ENCODE measurements around the gene ZFP62. TPM values are rescaled to one million over a fixed set of nuclear protein-coding genes. Genes with fewer than 3 reads are reported as not detected.

Gene ZFP62
- total and polyA plus RNA-seq, 2 of the 8 experiments (the other 6 are each of a cell fraction or from before 2014, with no cell fraction given), result 9.3 to 38.5 TPM

GRCh38 chr5:180810210-180810958 is 50.7 kb downstream of the ZFP62 start (continued):
- TF ChIP-seq, protein P1, sequence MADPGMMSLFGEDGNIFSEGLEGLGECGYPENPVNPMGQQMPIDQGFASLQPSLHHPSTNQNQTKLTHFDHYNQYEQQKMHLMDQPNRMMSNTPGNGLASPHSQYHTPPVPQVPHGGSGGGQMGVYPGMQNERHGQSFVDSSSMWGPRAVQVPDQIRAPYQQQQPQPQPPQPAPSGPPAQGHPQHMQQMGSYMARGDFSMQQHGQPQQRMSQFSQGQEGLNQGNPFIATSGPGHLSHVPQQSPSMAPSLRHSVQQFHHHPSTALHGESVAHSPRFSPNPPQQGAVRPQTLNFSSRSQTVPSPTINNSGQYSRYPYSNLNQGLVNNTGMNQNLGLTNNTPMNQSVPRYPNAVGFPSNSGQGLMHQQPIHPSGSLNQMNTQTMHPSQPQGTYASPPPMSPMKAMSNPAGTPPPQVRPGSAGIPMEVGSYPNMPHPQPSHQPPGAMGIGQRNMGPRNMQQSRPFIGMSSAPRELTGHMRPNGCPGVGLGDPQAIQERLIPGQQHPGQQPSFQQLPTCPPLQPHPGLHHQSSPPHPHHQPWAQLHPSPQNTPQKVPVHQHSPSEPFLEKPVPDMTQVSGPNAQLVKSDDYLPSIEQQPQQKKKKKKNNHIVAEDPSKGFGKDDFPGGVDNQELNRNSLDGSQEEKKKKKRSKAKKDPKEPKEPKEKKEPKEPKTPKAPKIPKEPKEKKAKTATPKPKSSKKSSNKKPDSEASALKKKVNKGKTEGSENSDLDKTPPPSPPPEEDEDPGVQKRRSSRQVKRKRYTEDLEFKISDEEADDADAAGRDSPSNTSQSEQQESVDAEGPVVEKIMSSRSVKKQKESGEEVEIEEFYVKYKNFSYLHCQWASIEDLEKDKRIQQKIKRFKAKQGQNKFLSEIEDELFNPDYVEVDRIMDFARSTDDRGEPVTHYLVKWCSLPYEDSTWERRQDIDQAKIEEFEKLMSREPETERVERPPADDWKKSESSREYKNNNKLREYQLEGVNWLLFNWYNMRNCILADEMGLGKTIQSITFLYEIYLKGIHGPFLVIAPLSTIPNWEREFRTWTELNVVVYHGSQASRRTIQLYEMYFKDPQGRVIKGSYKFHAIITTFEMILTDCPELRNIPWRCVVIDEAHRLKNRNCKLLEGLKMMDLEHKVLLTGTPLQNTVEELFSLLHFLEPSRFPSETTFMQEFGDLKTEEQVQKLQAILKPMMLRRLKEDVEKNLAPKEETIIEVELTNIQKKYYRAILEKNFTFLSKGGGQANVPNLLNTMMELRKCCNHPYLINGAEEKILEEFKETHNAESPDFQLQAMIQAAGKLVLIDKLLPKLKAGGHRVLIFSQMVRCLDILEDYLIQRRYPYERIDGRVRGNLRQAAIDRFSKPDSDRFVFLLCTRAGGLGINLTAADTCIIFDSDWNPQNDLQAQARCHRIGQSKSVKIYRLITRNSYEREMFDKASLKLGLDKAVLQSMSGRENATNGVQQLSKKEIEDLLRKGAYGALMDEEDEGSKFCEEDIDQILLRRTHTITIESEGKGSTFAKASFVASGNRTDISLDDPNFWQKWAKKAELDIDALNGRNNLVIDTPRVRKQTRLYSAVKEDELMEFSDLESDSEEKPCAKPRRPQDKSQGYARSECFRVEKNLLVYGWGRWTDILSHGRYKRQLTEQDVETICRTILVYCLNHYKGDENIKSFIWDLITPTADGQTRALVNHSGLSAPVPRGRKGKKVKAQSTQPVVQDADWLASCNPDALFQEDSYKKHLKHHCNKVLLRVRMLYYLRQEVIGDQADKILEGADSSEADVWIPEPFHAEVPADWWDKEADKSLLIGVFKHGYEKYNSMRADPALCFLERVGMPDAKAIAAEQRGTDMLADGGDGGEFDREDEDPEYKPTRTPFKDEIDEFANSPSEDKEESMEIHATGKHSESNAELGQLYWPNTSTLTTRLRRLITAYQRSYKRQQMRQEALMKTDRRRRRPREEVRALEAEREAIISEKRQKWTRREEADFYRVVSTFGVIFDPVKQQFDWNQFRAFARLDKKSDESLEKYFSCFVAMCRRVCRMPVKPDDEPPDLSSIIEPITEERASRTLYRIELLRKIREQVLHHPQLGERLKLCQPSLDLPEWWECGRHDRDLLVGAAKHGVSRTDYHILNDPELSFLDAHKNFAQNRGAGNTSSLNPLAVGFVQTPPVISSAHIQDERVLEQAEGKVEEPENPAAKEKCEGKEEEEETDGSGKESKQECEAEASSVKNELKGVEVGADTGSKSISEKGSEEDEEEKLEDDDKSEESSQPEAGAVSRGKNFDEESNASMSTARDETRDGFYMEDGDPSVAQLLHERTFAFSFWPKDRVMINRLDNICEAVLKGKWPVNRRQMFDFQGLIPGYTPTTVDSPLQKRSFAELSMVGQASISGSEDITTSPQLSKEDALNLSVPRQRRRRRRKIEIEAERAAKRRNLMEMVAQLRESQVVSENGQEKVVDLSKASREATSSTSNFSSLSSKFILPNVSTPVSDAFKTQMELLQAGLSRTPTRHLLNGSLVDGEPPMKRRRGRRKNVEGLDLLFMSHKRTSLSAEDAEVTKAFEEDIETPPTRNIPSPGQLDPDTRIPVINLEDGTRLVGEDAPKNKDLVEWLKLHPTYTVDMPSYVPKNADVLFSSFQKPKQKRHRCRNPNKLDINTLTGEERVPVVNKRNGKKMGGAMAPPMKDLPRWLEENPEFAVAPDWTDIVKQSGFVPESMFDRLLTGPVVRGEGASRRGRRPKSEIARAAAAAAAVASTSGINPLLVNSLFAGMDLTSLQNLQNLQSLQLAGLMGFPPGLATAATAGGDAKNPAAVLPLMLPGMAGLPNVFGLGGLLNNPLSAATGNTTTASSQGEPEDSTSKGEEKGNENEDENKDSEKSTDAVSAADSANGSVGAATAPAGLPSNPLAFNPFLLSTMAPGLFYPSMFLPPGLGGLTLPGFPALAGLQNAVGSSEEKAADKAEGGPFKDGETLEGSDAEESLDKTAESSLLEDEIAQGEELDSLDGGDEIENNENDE (IDR thresholded peaks at IDR 0.05; ENCODE audit: insufficient replicate concordance, low read length), result no peak
- no peak for TF ChIP-seq CBX5 (IDR thresholded peaks at IDR 0.05; ENCODE audit: low read depth, low read length)
- TF ChIP-seq TAF7 (optimal IDR thresholded peaks at IDR 0.05; ENCODE audit: borderline replicate concordance, low read depth, low read length), result peak; percentile 42
- peak; percentile 97 for TF ChIP-seq PHF8 (conservative IDR thresholded peaks at IDR 0.05; ENCODE audit: low read depth, low read length)
- TF ChIP-seq SP1 (IDR thresholded peaks at IDR 0.05; ENCODE audit: low read depth, low read length), result 0 out of 2 replicates have a peak, but pooled peaks have one; percentile 56
- no peak; the same call in 1 of the 2 replicates for TF ChIP-seq EGR1 (IDR thresholded peaks at IDR 0.05; ENCODE audit: borderline replicate concordance, low read depth, low read length)
- TF ChIP-seq TBP (IDR thresholded peaks at IDR 0.05; ENCODE audit: low read depth, low read length), result peak; percentile 21; the same call in 1 of the 2 replicates
- peak; percentile 78 for TF ChIP-seq POLR2AphosphoS5 (IDR thresholded peaks at IDR 0.05; ENCODE audit: low read depth, low read length)
- TF ChIP-seq CEBPB (IDR thresholded peaks at IDR 0.05; ENCODE audit: low read depth, low read length), result 0 out of 2 replicates have a peak, but pooled peaks have one; percentile 6
- TF ChIP-seq, protein P2, sequence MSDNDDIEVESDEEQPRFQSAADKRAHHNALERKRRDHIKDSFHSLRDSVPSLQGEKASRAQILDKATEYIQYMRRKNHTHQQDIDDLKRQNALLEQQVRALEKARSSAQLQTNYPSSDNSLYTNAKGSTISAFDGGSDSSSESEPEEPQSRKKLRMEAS (IDR thresholded peaks at IDR 0.05), result peak; percentile 82

Measured in H1 (cell line).